Caco-2 (cell line): Measurements from ENCODE around the gene FAM83B. TPM values are rescaled to one million over a fixed set of nuclear protein-coding genes. Genes with fewer than 3 reads are reported as not detected.
A peak's percentile ranks its signal among the peaks of the same experiment; 100 is the strongest.

Source experiments
- BruUV-seq: library from RNA; stranded (reverse); fragments of 400-500 nt; replicated peaks from 2 replicates; lab custom pipeline; 2021; lab: Mats Ljungman, UMichigan
- CTCF ChIA-PET: fragments of 300-600 bp; sonication (Branson Sonifier 250); formaldehyde crosslinking; loops from one replicate; lab custom pipeline; 2022; ENCODE audit warnings: antibody characterized with exemption; lab: Charles Lee
- POLR2A ChIA-PET: fragments of 300-600 bp; sonication (Branson Sonifier 250); formaldehyde crosslinking; loops from one replicate; lab custom pipeline; 2022; ENCODE audit warnings: antibody characterized with exemption; lab: Charles Lee
- DNase-seq, 2 experiments: peaks; one replicate each; pipeline versions ENCODE4 v3.0.0 to v3.0.0-alpha.2; 2020 to 2022
- H3K27me3 ChIP-seq: replicated peaks from 2 replicates; pipeline ENCODE4 v1.6.0; 2011; ENCODE audit warnings: low read length; ENCODE audit not compliant: control insufficient read depth, insufficient read depth
- H3K36me3 ChIP-seq: 2 replicates; pipeline ENCODE4 v1.5.1; 2011; ENCODE audit warnings: low read length; ENCODE audit not compliant: control insufficient read depth, insufficient read depth
- H3K4me1 ChIP-seq: fragments of 250-450 bp; sonication (Bioruptor Pico); 2 replicates; pipeline ENCODE4 v1.5.1; 2020; ENCODE audit warnings: mild to moderate bottlenecking
- H3K4me3 ChIP-seq: 2 replicates; pipeline ENCODE4 v1.5.1; 2011; ENCODE audit warnings: low read depth, mild to moderate bottlenecking, control low read depth, low read length
- H3K9me3 ChIP-seq: fragments of 250-450 bp; sonication (Bioruptor Pico); 2 replicates; pipeline ENCODE4 v1.5.1; 2020; ENCODE audit warnings: mild to moderate bottlenecking, moderate library complexity
- H3K27ac Mint-ChIP-seq: one replicate; pipeline ENCODE4 v1.8.0; 2022; ENCODE audit warnings: mixed read lengths; ENCODE audit not compliant: unreplicated experiment
- H3K27me3 Mint-ChIP-seq: one replicate; pipeline ENCODE4 v1.8.0; 2022; ENCODE audit warnings: mixed read lengths; ENCODE audit not compliant: insufficient read depth, unreplicated experiment
- H3K36me3 Mint-ChIP-seq: one replicate; pipeline ENCODE4 v1.8.0; 2022; ENCODE audit warnings: mild to moderate bottlenecking, mixed read lengths; ENCODE audit not compliant: insufficient read depth, unreplicated experiment
- H3K4me1 Mint-ChIP-seq: one replicate; pipeline ENCODE4 v1.8.0; 2022; ENCODE audit warnings: low read depth, mixed read lengths; ENCODE audit not compliant: unreplicated experiment
- H3K4me3 Mint-ChIP-seq: one replicate; pipeline ENCODE4 v1.8.0; 2022; ENCODE audit warnings: mild to moderate bottlenecking, moderate library complexity, mixed read lengths; ENCODE audit not compliant: unreplicated experiment
- H3K9me3 Mint-ChIP-seq: one replicate; pipeline ENCODE4 v1.8.0; 2022; ENCODE audit warnings: mixed read lengths; ENCODE audit not compliant: unreplicated experiment
- intact Hi-C: fragments of 100-400 bp; cut with micrococcal nuclease; formaldehyde crosslinking; loops from one replicate; pipeline ENCODE4 v1.10.0; 2022; ENCODE audit not compliant: unreplicated experiment
- total RNA-seq: library from RNA; stranded (reverse); gene quantifications from 2 replicates; pipeline ENCODE4 v1.2.3, GENCODE V29; 2022
- TF ChIP-seq, protein P1 (sequence below), 2 experiments: fragments of 200-600 bp in 1 of 2; IDR thresholded peaks; 1 replicate in 1 of 2; 2 replicates in 1 of 2; pipeline versions ENCODE4 v1.5.1 to v1.8.0; 2011 to 2022; ENCODE audit warnings: antibody characterized with exemption in 1 of 2, control low read depth in 1 of 2, inconsistent platforms in 1 of 2, low read depth in 1 of 2, low read length in 1 of 2, mild to moderate bottlenecking in 1 of 2, moderate library complexity in 1 of 2; ENCODE audit not compliant: insufficient read depth in 1 of 2, severe bottlenecking in 1 of 2, unreplicated experiment in 1 of 2

Gene FAM83B
- total RNA-seq, 1 experiment from 2014 or later = 16.9 TPM

DNA sequence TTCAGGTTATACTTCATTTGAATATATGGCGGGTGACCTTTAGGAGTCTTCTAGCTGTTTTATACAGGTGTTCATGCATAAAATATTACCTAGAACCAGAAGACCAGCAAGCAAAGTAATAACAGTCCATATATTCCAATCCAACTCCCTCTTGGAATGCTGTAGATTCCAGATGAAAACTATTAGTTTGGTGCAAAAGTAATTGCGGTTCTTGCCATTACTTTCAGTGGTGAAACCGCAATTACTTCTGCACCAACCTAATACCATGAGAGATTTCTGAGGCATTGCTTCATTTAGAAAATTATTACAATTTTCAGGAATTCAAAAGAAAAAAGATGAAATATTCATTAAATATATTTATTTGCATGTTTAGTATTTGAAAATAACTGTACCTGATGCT is 62.6 kb downstream of the FAM83B start:
- no TSS peak for BruUV-seq
- DNase-seq = no peak
- H3K36me3 ChIP-seq = no peaks in the 10 kb centered on the region
- H3K4me3 ChIP-seq = no peak overlapping the region
- TF ChIP-seq, protein P1, sequence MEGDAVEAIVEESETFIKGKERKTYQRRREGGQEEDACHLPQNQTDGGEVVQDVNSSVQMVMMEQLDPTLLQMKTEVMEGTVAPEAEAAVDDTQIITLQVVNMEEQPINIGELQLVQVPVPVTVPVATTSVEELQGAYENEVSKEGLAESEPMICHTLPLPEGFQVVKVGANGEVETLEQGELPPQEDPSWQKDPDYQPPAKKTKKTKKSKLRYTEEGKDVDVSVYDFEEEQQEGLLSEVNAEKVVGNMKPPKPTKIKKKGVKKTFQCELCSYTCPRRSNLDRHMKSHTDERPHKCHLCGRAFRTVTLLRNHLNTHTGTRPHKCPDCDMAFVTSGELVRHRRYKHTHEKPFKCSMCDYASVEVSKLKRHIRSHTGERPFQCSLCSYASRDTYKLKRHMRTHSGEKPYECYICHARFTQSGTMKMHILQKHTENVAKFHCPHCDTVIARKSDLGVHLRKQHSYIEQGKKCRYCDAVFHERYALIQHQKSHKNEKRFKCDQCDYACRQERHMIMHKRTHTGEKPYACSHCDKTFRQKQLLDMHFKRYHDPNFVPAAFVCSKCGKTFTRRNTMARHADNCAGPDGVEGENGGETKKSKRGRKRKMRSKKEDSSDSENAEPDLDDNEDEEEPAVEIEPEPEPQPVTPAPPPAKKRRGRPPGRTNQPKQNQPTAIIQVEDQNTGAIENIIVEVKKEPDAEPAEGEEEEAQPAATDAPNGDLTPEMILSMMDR (IDR thresholded peaks at IDR 0.05; ENCODE audit: insufficient read depth in 1 of 2, low read depth in 1 of 2, low read length in 1 of 2, severe bottlenecking in 1 of 2, unreplicated experiment in 1 of 2) = no peak
- no peaks in the 10 kb centered on the region for H3K27me3 ChIP-seq
- peaks cover 9% of the 10 kb centered on the region for H3K4me1 ChIP-seq
- H3K9me3 Mint-ChIP-seq = no peaks in the 10 kb centered on the region
- ChIA-PET CTCF (no interaction called here), POLR2A (no interaction called here)
- no peaks in the 10 kb centered on the region for H3K36me3 Mint-ChIP-seq
- no peaks in the 10 kb centered on the region for H3K9me3 ChIP-seq
- intact Hi-C loops = no loop called here
- peaks cover 7% of the 10 kb centered on the region for H3K4me1 Mint-ChIP-seq
- no peak overlapping the region for H3K27ac Mint-ChIP-seq
- H3K27me3 Mint-ChIP-seq = no peaks in the 10 kb centered on the region
- H3K4me3 Mint-ChIP-seq = no peak overlapping the region

DNA sequence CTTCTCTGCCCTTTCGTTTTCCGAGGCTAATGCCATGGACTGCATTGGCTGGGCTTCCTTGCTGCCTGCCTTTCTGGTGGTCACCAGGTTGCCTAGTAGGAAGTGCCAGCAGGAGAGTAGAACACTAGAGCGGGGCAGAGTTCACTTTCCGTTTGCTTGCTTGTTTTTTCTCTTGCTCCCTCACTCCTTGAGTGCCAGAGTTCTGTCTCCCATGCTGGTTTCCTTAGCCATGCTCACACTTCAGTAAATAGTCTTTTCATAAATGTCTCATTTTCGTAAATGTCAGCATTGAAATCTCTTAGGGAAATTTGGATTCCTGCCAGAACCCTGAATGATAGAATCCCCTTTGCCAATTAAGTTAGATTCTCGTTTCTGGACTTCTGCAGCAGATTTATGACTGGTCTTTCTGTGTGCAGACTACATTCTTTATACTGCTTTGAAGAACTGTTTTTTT is 63.9 kb downstream of the FAM83B start:
- Mint-ChIP-seq H3K4me3 (no peak overlapping the region), H3K4me1 (peaks cover 7% of the 10 kb centered on the region), H3K36me3 (no peaks in the 10 kb centered on the region), H3K27ac (peak overlapping the region; percentile 70), H3K27me3 (no peaks in the 10 kb centered on the region), H3K9me3 (no peaks in the 10 kb centered on the region)
- TF ChIP-seq, protein P1 (IDR thresholded peaks at IDR 0.05; ENCODE audit: insufficient read depth in 1 of 2, low read depth in 1 of 2, low read length in 1 of 2, severe bottlenecking in 1 of 2, unreplicated experiment in 1 of 2) = no peak
- Histone ChIP-seq H3K4me1 (peaks cover 9% of the 10 kb centered on the region), H3K36me3 (no peaks in the 10 kb centered on the region), H3K27me3 (no peaks in the 10 kb centered on the region), H3K4me3 (no peak overlapping the region), H3K9me3 (no peaks in the 10 kb centered on the region)
- no TSS peak for BruUV-seq
- ChIA-PET CTCF (no interaction called here), POLR2A (no interaction called here)
- intact Hi-C loops = no loop called here
- no peak for DNase-seq

DNA sequence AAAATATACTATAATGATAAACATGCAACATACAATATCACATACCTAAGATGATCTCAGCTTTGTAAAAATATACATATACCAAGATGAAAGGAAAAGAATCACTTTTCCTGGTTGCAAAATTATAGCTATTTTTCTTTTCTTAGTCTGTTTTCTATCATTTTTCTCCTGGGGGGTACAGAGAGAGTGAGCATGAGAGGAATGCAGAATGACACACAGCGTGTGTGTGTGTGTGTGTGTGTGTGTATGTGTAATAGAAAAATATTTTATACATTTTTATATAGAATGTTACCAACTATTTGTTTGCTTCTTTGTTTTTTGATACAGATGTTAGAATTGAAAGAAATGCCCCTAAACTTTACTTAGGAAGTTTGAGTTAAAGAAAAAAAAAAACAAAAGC is 64.3 kb downstream of the FAM83B start:
- no peak for DNase-seq
- ChIA-PET CTCF (no interaction called here), POLR2A (no interaction called here)
- Histone ChIP-seq H3K9me3 (no peaks in the 10 kb centered on the region), H3K4me3 (no peak overlapping the region), H3K36me3 (no peaks in the 10 kb centered on the region), H3K4me1 (peaks cover 9% of the 10 kb centered on the region), H3K27me3 (no peaks in the 10 kb centered on the region)
- Mint-ChIP-seq H3K36me3 (no peaks in the 10 kb centered on the region), H3K27me3 (no peaks in the 10 kb centered on the region), H3K27ac (peak overlapping the region; percentile 70), H3K4me3 (no peak overlapping the region), H3K9me3 (no peaks in the 10 kb centered on the region), H3K4me1 (peaks cover 7% of the 10 kb centered on the region)
- TF ChIP-seq, protein P1 (IDR thresholded peaks at IDR 0.05; ENCODE audit: insufficient read depth in 1 of 2, low read depth in 1 of 2, low read length in 1 of 2, severe bottlenecking in 1 of 2, unreplicated experiment in 1 of 2) = no peak
- BruUV-seq = no TSS peak
- intact Hi-C loops = no loop called here
